BJ (cell line): ENCODE data around the gene PLEKHA8. TPM values are rescaled to one million over a fixed set of nuclear protein-coding genes. Genes with fewer than 3 reads are reported as not detected.
A peak's percentile ranks its signal among the peaks of the same experiment; 100 is the strongest.

Experiments
- CTCF ChIA-PET: fragments of 350-600 bp; formaldehyde crosslinking; extraction: SDS; loops from one replicate; lab custom pipeline; 2021; ENCODE audit warnings: antibody characterized with exemption, inconsistent platforms; lab: Yijun Ruan, JAX
- POLR2A ChIA-PET: fragments of 300-600 bp; sonication (Branson Sonifier 250); formaldehyde crosslinking; extraction: SDS; loops from one replicate; lab custom pipeline; 2021; ENCODE audit warnings: antibody characterized with exemption; lab: Charles Lee
- DNase-seq: peaks from one replicate; pipeline ENCODE4 v3.0.0-alpha.2; 2011; ENCODE audit warnings: low read depth
- H3K27me3 ChIP-seq: 2 replicates; pipeline ENCODE4 v1.6.0; 2011; ENCODE audit warnings: low read length; ENCODE audit not compliant: control insufficient read depth, insufficient read depth
- H3K36me3 ChIP-seq: 2 replicates; pipeline ENCODE4 v1.5.1; 2011; ENCODE audit warnings: low read length; ENCODE audit not compliant: control insufficient read depth, insufficient read depth
- H3K4me3 ChIP-seq: 2 replicates; pipeline ENCODE4 v1.5.1; 2011; ENCODE audit warnings: low read depth, mild to moderate bottlenecking, control low read depth, low read length
- polyA plus RNA-seq: library from polyadenylated mRNA; depleted of rRNA; stranded (reverse); fragments of >200 nt; gene quantifications from 2 replicates; pipeline ENCODE4 v1.2.3, GENCODE V29; 2011
- TF ChIP-seq, protein P1 (sequence below): IDR thresholded peaks from 2 replicates; pipeline ENCODE4 v1.5.1; 2011; ENCODE audit warnings: low read depth, mild to moderate bottlenecking, control low read depth, inconsistent platforms, low read length, moderate library complexity; ENCODE audit not compliant: insufficient read depth

The PLEKHA8 gene
- polyA plus RNA-seq, 1 experiment = 4.2 TPM

DNA sequence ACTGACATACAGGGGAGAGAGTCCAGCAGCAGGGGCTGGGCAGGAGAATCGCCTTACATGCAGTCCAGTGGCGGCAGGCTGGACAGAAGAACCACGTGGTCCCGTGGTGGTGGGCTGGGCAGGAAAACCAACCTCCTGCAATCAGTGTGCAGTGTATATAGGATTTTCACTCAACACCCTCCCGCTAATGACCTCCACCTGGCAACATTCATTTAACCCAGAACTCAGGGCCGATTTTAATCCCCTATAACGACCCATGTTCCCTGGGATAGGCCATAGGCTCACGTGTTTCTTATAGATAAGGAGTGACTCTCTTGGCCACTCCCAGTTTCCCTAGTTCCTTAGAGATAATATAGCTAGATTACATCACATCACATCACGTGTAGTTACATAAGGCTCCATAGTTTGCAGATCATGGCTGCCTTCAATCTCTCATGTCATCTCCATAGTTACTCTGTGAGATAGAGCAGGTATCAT is 125.9 kb downstream of the PLEKHA8 start:
- DNase-seq = no peak
- no peak overlapping the region for H3K4me3 ChIP-seq
- peaks cover 1% of the 10 kb centered on the region; the same call in 1 of the 2 replicates for H3K36me3 ChIP-seq
- TF ChIP-seq, protein P1, sequence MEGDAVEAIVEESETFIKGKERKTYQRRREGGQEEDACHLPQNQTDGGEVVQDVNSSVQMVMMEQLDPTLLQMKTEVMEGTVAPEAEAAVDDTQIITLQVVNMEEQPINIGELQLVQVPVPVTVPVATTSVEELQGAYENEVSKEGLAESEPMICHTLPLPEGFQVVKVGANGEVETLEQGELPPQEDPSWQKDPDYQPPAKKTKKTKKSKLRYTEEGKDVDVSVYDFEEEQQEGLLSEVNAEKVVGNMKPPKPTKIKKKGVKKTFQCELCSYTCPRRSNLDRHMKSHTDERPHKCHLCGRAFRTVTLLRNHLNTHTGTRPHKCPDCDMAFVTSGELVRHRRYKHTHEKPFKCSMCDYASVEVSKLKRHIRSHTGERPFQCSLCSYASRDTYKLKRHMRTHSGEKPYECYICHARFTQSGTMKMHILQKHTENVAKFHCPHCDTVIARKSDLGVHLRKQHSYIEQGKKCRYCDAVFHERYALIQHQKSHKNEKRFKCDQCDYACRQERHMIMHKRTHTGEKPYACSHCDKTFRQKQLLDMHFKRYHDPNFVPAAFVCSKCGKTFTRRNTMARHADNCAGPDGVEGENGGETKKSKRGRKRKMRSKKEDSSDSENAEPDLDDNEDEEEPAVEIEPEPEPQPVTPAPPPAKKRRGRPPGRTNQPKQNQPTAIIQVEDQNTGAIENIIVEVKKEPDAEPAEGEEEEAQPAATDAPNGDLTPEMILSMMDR = no peak
- H3K27me3 ChIP-seq = no peaks in the 10 kb centered on the region
- ChIA-PET CTCF (interaction anchor here (0.6 to 1.8 kb wide), 4 partner anchors 10 to 529 kb away, joined by 3 to 7 read pairs (median 3); no protein-coding TSS in a partner anchor), POLR2A (no interaction called here)

DNA sequence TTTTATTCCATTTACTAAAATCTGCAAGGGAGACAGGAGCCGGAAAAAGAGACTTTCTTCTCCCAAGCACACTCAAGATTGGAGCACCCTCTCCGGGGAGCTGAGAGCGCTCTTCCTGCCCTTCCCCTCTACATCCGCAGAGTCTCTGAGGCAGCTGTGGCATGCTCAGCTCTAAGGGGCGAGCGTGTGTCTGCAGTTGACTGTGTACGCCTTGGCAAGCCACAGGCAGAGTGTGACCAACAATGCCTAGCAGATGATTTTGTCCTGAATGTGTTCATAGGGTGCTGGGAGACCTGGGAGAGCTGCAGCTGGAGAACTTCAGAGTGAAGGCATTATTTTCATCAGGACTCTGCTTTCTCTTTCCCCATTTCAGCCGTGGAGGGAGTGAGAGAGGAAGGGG is 127.3 kb downstream of the PLEKHA8 start:
- ChIA-PET CTCF (interaction anchor here (1.2 to 1.8 kb wide), 2 partner anchors 9 to 258 kb away, joined by 3 to 7 read pairs; no protein-coding TSS in a partner anchor), POLR2A (no interaction called here)
- H3K4me3 ChIP-seq = no peak overlapping the region
- H3K27me3 ChIP-seq = no peaks in the 10 kb centered on the region
- no peaks in the 10 kb centered on the region for H3K36me3 ChIP-seq
- DNase-seq = no peak
- TF ChIP-seq, protein P1 = no peak

DNA sequence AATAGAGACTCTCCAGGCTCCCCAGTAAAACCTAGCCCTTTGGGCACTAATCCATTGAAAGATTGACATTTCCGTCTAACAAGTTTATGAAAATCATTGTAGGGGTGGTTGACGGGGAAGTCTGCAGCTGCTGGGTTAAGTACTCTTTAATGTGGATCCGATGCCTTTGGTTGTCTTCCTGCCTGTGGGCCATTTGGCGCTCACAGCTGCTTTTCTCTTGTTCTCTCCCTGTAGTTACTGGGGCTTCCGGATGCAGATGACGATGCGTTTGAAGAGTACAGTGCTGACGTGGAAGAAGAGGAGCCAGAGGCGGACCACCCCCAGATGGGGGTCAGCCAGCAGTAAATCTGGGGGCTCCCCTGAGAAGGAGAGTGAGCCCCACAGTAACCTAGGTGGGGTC is 129.0 kb downstream of the PLEKHA8 start:
- no peak overlapping the region for H3K4me3 ChIP-seq
- TF ChIP-seq, protein P1 = no peak
- H3K27me3 ChIP-seq = no peaks in the 10 kb centered on the region
- DNase-seq = no peak
- ChIA-PET POLR2A (no interaction called here), CTCF (interaction anchor here (1.6 kb wide), 1 partner anchor 9 kb away, joined by 3 read pairs; no protein-coding TSS in a partner anchor)
- H3K36me3 ChIP-seq = no peaks in the 10 kb centered on the region

DNA sequence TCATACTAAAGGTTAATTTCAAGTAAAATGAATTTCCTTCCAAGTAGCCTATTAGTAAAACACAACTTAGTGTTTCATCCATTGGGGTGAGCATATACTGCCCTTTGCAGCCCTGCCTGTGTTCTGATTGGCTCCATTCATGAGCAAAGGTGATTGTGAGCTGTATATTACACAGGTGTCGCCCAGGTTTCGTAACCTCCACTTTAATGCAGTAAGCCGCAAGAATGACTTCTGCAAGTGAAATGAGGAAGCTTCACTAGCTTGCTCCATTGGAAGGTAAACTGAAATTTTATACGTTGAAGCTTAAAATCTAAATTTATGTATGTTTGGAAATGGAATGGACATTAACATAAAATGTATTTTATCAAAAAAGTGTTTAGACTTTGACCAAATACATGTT is 131.0 kb downstream of the PLEKHA8 start:
- no peaks in the 10 kb centered on the region for H3K27me3 ChIP-seq
- H3K4me3 ChIP-seq = no peak overlapping the region
- ChIA-PET POLR2A (no interaction called here), CTCF (no interaction called here)
- TF ChIP-seq, protein P1 = no peak
- no peak for DNase-seq
- H3K36me3 ChIP-seq = no peaks in the 10 kb centered on the region

DNA sequence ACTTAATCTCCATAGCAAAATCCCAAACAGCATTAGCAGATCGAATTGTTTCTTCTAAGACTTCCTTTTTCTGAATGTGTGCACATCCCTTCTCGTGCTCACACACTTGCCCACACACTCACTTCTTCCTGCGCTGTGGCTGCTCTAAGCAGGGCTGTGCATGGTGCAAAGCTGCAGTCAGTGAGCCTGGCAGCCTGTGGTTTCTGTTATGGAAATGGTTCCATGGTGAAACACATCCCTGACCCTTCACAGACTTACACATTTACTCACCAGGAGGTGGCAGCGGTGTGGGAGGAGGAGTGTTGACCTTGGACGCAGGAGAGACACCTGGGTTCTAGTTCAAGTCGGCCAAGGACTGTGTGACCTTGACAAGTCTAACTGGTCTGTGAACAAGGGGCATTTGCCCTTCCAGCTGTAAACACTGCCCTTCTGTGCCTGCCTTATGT is 131.5 kb downstream of the PLEKHA8 start:
- CTCF ChIA-PET = no interaction called here
- TF ChIP-seq, protein P1 = peak; percentile 35
- POLR2A ChIA-PET = no interaction called here
- no peak for DNase-seq
- no peak overlapping the region for H3K4me3 ChIP-seq
- H3K27me3 ChIP-seq = no peaks in the 10 kb centered on the region
- no peaks in the 10 kb centered on the region for H3K36me3 ChIP-seq
